H9 (cell line): Measurements from ENCODE around the gene IFRD2. TPM values are rescaled to one million over a fixed set of nuclear protein-coding genes. Genes with fewer than 3 reads are reported as not detected.

Experiments used
- DNase-seq: peaks from one replicate; pipeline ENCODE4 v3.0.0-alpha.2; 2017
- H2AFZ ChIP-seq: one replicate; pipeline ENCODE4 v1.6.1; 2013; ENCODE audit warnings: mild to moderate bottlenecking, low read length, control low read depth, moderate library complexity
- H2AK5ac ChIP-seq: 2 replicates; pipeline ENCODE4 v1.6.1; 2013; ENCODE audit warnings: low read length, control low read depth, mixed read lengths; ENCODE audit not compliant: insufficient read length
- H2BK120ac ChIP-seq: one replicate; pipeline ENCODE4 v1.6.1; 2013; ENCODE audit warnings: low read depth, mild to moderate bottlenecking, low read length, control low read depth, inconsistent platforms; ENCODE audit not compliant: poor library complexity, severe bottlenecking
- H2BK12ac ChIP-seq: 2 replicates; pipeline ENCODE4 v1.6.1; 2013; ENCODE audit warnings: low read length, control low read depth, mixed read lengths, low read depth; ENCODE audit not compliant: insufficient read length
- H2BK15ac ChIP-seq: 2 replicates; pipeline ENCODE4 v1.6.1; 2013; ENCODE audit warnings: low read depth, low read length, control low read depth
- H2BK20ac ChIP-seq: one replicate; pipeline ENCODE4 v1.6.1; 2013; ENCODE audit warnings: low read depth, mild to moderate bottlenecking, low read length, control low read depth, inconsistent platforms; ENCODE audit not compliant: poor library complexity, severe bottlenecking
- H2BK5ac ChIP-seq: 2 replicates; pipeline ENCODE4 v1.6.1; 2013; ENCODE audit warnings: low read length, control low read depth, mixed read lengths; ENCODE audit not compliant: insufficient read length
- H3K14ac ChIP-seq: 2 replicates; pipeline ENCODE4 v1.6.1; 2013; ENCODE audit warnings: low read length, control low read depth; ENCODE audit not compliant: insufficient read depth
- H3K18ac ChIP-seq: 2 replicates; pipeline ENCODE4 v1.6.1; 2013; ENCODE audit warnings: low read depth, mild to moderate bottlenecking, mixed read lengths, low read length, control low read depth; ENCODE audit not compliant: insufficient read length
- H3K23ac ChIP-seq: 2 replicates; pipeline ENCODE4 v1.6.1; 2013; ENCODE audit warnings: low read length, control low read depth, mixed read lengths, low read depth; ENCODE audit not compliant: insufficient read length
- H3K23me2 ChIP-seq: 2 replicates; pipeline ENCODE4 v1.6.1; 2013; ENCODE audit warnings: low read depth, mild to moderate bottlenecking, mixed read lengths, low read length, control low read depth; ENCODE audit not compliant: insufficient read length, poor library complexity, severe bottlenecking
- H3K27ac ChIP-seq: 2 replicates; pipeline ENCODE4 v1.5.1; 2013; ENCODE audit warnings: low read length, control low read depth, mixed read lengths, low read depth; ENCODE audit not compliant: insufficient read length
- H3K27me3 ChIP-seq: 2 replicates; pipeline ENCODE4 v1.6.1; 2013; ENCODE audit warnings: low read length, control low read depth, inconsistent platforms; ENCODE audit not compliant: insufficient read depth
- H3K4ac ChIP-seq: 2 replicates; pipeline ENCODE4 v1.6.1; 2013; ENCODE audit warnings: low read depth, mild to moderate bottlenecking, control low read depth, inconsistent platforms, low read length, moderate library complexity
- H3K4me1 ChIP-seq: 2 replicates; pipeline ENCODE4 v1.6.1; 2013; ENCODE audit warnings: low read length, control low read depth, inconsistent platforms; ENCODE audit not compliant: insufficient read depth
- H3K4me2 ChIP-seq: 2 replicates; pipeline ENCODE4 v1.6.1; 2013; ENCODE audit warnings: low read length, control low read depth, mixed read lengths; ENCODE audit not compliant: insufficient read length, insufficient read depth
- H3K56ac ChIP-seq: 2 replicates; pipeline ENCODE4 v1.6.1; 2013; ENCODE audit warnings: low read depth, mild to moderate bottlenecking, mixed read lengths, low read length, control low read depth; ENCODE audit not compliant: insufficient read length
- H3K79me1 ChIP-seq: 2 replicates; pipeline ENCODE4 v1.6.1; 2013; ENCODE audit warnings: low read depth, mild to moderate bottlenecking, moderate library complexity, low read length, control low read depth, inconsistent platforms; ENCODE audit not compliant: insufficient read depth, poor library complexity, severe bottlenecking
- H3K79me2 ChIP-seq: 2 replicates; pipeline ENCODE4 v1.6.1; 2013; ENCODE audit warnings: low read length, control low read depth, inconsistent platforms; ENCODE audit not compliant: insufficient read depth
- H3K9ac ChIP-seq: 2 replicates; pipeline ENCODE4 v1.6.1; 2013; ENCODE audit warnings: low read length, control low read depth, mixed read lengths; ENCODE audit not compliant: insufficient read length; ENCODE audit errors: extremely low read depth
- H3K9me3 ChIP-seq: one replicate; pipeline ENCODE4 v1.6.1; 2013; ENCODE audit warnings: low read depth, low read length, inconsistent platforms; ENCODE audit not compliant: control insufficient read depth
- H3T11ph ChIP-seq: one replicate; pipeline ENCODE4 v1.6.1; 2013; ENCODE audit warnings: mild to moderate bottlenecking, low read length, control low read depth, inconsistent platforms
- H4K20me1 ChIP-seq: one replicate; pipeline ENCODE4 v1.6.1; 2013; ENCODE audit not compliant: control insufficient read depth, insufficient read length, insufficient read depth
- H4K5ac ChIP-seq: 2 replicates; pipeline ENCODE4 v1.6.1; 2013; ENCODE audit warnings: low read depth, mild to moderate bottlenecking, mixed read lengths, low read length, control low read depth; ENCODE audit not compliant: insufficient read length
- H4K8ac ChIP-seq: replicated peaks from 2 replicates; pipeline ENCODE4 v1.6.1; 2013; ENCODE audit warnings: low read length, control low read depth, mixed read lengths, low read depth; ENCODE audit not compliant: insufficient read length
- H4K91ac ChIP-seq: 2 replicates; pipeline ENCODE4 v1.6.1; 2013; ENCODE audit warnings: low read depth, mild to moderate bottlenecking, moderate library complexity, mixed read lengths, low read length, control low read depth; ENCODE audit not compliant: insufficient read length
- H3K27ac Mint-ChIP-seq, 3 experiments: 2 replicates in 2 of 3; 3 replicates in 1 of 3; pipeline ENCODE4 v1.8.0; 2020 to 2021; ENCODE audit warnings: mixed read lengths in 3 of 3, mild to moderate bottlenecking in 1 of 3, moderate library complexity in 1 of 3
- H3K27me3 Mint-ChIP-seq: 2 replicates; pipeline ENCODE4 v1.8.0; 2021; ENCODE audit warnings: low read depth, mild to moderate bottlenecking, moderate library complexity, mixed read lengths
- H3K36me3 Mint-ChIP-seq, 3 experiments: 2 replicates in 2 of 3; 3 replicates in 1 of 3; pipeline ENCODE4 v1.8.0; 2020 to 2021; ENCODE audit warnings: low read depth in 3 of 3, mixed read lengths in 3 of 3; ENCODE audit not compliant: insufficient read depth in 1 of 3
- H3K4me1 Mint-ChIP-seq, 2 experiments: 2 replicates each; pipeline ENCODE4 v1.8.0; 2020; ENCODE audit warnings: mixed read lengths in 2 of 2
- H3K4me3 Mint-ChIP-seq, 2 experiments: 2 replicates in 1 of 2; 3 replicates in 1 of 2; pipeline ENCODE4 v1.8.0; 2020 to 2021; ENCODE audit warnings: mild to moderate bottlenecking in 2 of 2, mixed read lengths in 2 of 2, moderate library complexity in 1 of 2
- H3K9me3 Mint-ChIP-seq, 2 experiments: 2 replicates in 1 of 2; 3 replicates in 1 of 2; pipeline ENCODE4 v1.8.0; 2020; ENCODE audit warnings: mild to moderate bottlenecking in 2 of 2, mixed read lengths in 2 of 2, moderate library complexity in 1 of 2
- CTCF ChIP-seq: fragments of 200-600 bp; sonication (generic); conservative IDR thresholded peaks from 3 replicates; pipeline ENCODE4 v1.8.0; 2021; ENCODE audit warnings: antibody characterized with exemption, mild to moderate bottlenecking
- WGBS: extraction: QIAGEN DNeasy Blood & Tissue Kit; methylation state at CpG from one replicate; pipeline ENCODE4 v1.1.7; 2013; ENCODE audit warnings: missing lambda C conversion rate, low lambda C conversion rate, mixed read lengths; ENCODE audit not compliant: insufficient read length; ENCODE audit errors: extremely low coverage; 5-methylcytosine and 5-hydroxymethylcytosine counted together
- total RNA-seq: library from RNA; stranded (reverse); gene quantifications from 2 replicates; pipeline ENCODE4 v1.2.1, GENCODE V29; 2021

Gene IFRD2
- total RNA-seq, 1 experiment from 2014 or later = 109 TPM

- Mint-ChIP-seq H3K4me3 (peak overlapping the region; percentile 54 to 74), H3K36me3 (peaks cover 4 to 20% (median 18%) of the 10 kb centered on the region in 3 experiments; a peak in 5 of 7 replicates), H3K27me3 (no peaks in the 10 kb centered on the region), H3K9me3 (no peaks in the 10 kb centered on the region), H3K27ac (peak overlapping the region; percentile 97 to 99 (median 98); a peak in 6 of 7 replicates), H3K4me1 (peaks cover 79 to 92% of the 10 kb centered on the region in 2 experiments)
- Histone ChIP-seq H3K23ac (no peak overlapping the region), H4K8ac (no peak overlapping the region), H4K91ac (no peak overlapping the region), H3K27me3 (no peaks in the 10 kb centered on the region), H3K23me2 (peaks cover 13% of the 10 kb centered on the region), H3K56ac (no peak overlapping the region), H4K20me1 (no peaks in the 10 kb centered on the region), H3K9ac (no peak overlapping the region), H2AK5ac (no peak overlapping the region), H3K79me2 (peaks cover 28% of the 10 kb centered on the region; the same call in 1 of the 2 replicates), H3K4me1 (peaks cover 15% of the 10 kb centered on the region; the same call in 1 of the 2 replicates), H3K9me3 (no peaks in the 10 kb centered on the region), H3K27ac (no peak overlapping the region), H2BK15ac (no peak overlapping the region), H2BK5ac (no peak overlapping the region), H3K4me2 (peak overlapping the region; percentile 70), H4K5ac (no peak overlapping the region), H2BK120ac (no peak overlapping the region), H2BK20ac (no peak overlapping the region), H3K4ac (no peak overlapping the region), H3K18ac (peak overlapping the region; percentile 0), H2AFZ (no peak overlapping the region), H3T11ph (no peak overlapping the region), H3K14ac (0 out of 2 replicates have a peak overlapping the region, but pooled peaks have one; percentile 6), H3K79me1 (peaks cover 10% of the 10 kb centered on the region), H2BK12ac (no peak overlapping the region)
- no peak for TF ChIP-seq CTCF
- no peak for DNase-seq
- WGBS = no CpG with 5 or more reads among the region's 7 CpGs
Measured at GRCh38 chr3:50241713-50242380, 50.4 kb downstream of the IFRD2 start.
